COLO829 (cell line): Measurements from ENCODE around the gene LSAMP.

ENCODE experiments used
- DNase-seq: peaks from one replicate; pipeline ENCODE4 v3.0.0; 2012; ENCODE audit warnings: low spot score

Gene LSAMP

GRCh38 chr3:116161575-116162525 is 283.4 kb downstream of the LSAMP start:
- no peak for DNase-seq

DNA sequence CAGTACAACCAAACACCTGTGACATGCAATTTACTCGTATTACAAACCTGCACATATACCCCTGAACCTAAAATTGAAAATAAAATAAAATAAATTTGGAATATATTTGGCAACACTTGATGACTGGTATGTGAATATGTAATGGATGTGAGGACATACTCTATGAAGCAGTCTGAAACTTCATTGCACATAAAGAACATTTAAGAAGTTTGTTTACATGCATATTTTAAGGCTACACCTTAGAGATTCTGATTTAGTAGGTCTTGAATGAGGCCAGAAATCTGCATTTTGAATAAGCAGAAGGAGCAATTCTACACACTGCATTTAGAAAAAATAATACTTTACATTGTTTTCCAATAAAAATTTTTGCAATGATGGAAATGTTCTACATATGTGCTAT is 284.7 kb downstream of the LSAMP start:
- DNase-seq, result no peak

DNA sequence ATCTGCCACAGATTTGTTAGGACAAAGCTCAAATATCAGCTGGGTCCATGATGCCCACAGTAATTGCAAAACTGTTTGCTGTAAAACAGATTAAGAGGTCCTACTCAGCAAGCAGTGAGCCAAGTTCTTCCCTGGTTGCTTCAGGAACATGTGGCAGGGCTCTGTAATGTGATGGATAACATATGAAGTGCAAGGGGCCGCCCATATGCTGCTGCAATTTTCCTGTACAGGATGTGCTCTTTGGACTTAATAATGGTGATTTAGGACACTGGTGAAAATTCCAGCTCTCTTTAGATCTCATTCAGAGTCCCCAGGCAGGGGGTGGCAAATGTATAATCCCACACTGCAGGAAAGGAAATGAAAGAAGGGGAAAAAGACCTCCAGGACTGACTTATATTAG is 289.4 kb downstream of the LSAMP start:
- no peak for DNase-seq

DNA sequence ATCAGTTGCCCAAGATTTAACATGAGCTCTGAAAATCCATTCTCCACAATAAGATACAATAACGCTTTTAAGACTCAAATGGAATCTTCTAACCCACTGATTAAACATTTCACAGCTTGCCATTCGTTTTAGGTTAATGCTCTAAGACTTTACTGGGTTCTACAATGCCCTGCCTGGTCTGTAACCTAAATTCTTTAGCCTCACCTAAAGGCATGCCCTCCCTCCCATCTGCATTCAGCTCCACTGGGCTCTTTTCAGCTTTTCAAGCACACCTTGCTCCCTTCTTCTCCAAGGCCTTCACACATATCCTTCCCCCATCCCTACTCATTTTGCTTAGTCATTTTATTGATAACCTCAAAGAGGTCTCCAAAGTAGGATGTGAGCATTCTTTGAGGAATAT is 290.9 kb downstream of the LSAMP start:
- DNase-seq, result no peak

- DNase-seq, result no peak
Observed at GRCh38 chr3:116153174-116153573, 292.1 kb downstream of the LSAMP start.

- DNase-seq, result no peak
Observed at GRCh38 chr3:116150655-116151167, 294.6 kb downstream of the LSAMP start.

DNA sequence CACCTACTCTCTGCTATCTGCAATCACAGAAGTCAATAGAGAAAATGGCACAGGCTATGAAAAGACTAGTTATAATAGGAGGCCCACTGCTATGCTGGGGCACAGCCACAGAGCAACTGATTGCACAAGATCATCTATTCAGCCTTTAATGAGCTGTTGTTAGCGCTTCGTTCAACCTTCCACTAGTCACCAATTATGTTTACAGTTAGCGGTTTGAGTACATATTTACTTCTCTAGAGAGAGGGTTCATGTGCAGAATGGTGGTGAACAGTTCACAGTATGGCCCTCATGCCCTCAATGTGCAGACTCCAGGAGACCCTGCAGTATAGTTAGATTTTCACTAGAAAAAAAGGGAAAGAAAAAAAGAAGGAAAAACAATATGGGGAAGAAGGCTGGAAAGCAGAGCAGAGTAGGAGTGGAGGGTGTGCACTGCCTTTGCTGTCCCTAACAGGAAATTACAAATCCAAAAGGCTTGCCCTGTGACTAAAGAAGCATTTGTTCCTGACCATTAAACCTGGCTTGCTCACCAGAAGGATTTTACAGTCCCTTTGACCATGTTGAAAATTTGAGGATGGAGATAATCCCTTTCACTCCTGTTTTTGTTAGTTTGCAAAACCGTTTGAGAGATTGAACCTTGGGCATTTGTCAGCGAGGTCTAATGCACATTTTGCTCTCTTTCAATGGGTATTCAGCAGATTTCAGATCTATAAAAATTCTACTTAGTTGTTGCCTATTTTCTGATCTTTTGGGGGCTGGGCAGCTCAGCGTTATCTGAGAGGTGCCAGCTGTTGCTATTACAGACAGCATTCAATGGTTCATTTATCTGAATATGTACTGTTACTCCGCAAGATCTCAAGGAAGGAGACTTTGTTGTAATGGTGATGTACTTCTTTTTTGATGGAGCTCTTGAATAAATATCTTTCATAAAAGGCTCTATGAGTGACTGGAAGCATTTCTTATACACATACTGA is 296.1 kb downstream of the LSAMP start:
- no peak for DNase-seq

- DNase-seq, result no peak
Observed at GRCh38 chr3:116145613-116146012, 299.7 kb downstream of the LSAMP start.

DNA sequence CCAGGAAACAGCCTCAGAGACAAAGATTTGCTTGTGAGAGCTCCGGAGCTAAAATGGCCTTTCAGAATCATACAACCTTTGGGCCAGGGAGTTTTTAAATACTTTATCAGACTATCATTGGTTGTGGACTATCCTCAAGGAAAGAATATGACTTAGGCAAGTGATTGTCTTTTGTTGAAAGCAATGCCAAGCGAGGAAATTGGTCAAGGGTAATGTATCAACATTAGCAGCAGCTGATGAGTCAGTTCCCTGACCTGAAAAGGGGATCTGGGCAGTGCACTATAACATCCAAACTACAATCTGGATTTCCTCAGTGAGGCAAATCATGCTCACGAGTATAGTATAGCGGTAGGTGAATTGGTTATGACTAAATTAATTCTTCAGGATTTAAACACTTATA is 303.6 kb downstream of the LSAMP start:
- peak; percentile 73 for DNase-seq

- peak; percentile 59 for DNase-seq
Observed at GRCh38 chr3:116140100-116140689, 305.1 kb downstream of the LSAMP start.

DNA sequence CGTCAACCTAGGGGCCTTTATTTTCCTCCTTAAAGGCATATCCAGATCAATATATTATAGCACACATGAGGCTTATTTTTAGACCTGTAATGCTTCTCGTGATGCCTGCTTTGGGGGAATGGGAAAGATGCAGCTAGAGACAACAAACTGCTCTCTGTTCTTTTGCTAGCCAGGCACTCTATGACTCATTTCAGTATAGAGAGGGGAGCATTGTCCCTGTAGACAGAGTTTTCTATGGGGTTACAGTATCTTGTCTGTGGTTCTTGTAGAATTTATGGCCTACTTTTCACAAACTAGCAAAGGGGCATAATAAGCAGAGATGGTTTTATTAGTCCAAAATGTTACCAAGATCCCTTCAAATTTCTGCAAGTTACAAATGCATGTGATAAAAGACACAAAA is 305.6 kb downstream of the LSAMP start:
- DNase-seq, result peak; percentile 88

- no peak for DNase-seq
Observed at GRCh38 chr3:116135457-116136085, 309.7 kb downstream of the LSAMP start.

- no peak for DNase-seq
Observed at GRCh38 chr3:116129187-116129946, 315.9 kb downstream of the LSAMP start.

DNA sequence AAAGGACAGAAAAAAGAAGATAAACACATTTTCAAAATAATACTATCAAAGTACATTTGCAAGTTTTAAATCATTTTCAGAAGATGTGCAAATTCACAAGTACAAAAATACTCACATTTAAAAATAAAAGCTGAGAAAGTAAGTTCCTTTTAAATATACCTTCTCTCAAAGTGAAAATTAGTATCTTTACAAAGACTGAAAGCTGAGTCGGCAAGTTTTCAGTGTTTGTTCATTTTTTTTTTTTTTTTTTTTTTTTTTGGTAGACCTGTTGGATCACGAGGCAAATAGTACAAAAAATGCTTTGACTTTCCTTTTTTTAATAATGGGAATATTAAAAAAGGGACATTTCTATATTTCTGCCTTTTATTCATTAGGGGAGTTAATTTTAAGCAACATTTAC is 317.8 kb downstream of the LSAMP start:
- DNase-seq, result no peak

DNA sequence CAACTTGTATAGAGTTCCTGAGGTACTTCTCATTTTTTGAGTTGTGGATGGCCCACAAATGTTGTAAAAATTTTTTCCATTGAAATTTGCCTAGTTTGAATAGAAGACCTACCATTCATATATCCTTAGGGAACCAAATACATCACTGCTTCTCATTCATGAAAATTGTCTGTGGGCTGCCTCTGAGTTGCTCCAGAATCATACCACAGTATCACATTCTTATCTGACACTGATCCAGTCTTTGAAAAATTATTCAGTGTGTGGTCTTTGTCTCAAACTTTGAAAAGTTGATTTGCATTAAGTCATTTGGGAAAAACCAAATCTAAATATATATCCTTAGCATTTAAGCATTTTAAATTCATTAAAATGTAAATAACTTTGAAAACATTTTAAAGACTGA is 321.1 kb downstream of the LSAMP start:
- peak; percentile 47 for DNase-seq

DNA sequence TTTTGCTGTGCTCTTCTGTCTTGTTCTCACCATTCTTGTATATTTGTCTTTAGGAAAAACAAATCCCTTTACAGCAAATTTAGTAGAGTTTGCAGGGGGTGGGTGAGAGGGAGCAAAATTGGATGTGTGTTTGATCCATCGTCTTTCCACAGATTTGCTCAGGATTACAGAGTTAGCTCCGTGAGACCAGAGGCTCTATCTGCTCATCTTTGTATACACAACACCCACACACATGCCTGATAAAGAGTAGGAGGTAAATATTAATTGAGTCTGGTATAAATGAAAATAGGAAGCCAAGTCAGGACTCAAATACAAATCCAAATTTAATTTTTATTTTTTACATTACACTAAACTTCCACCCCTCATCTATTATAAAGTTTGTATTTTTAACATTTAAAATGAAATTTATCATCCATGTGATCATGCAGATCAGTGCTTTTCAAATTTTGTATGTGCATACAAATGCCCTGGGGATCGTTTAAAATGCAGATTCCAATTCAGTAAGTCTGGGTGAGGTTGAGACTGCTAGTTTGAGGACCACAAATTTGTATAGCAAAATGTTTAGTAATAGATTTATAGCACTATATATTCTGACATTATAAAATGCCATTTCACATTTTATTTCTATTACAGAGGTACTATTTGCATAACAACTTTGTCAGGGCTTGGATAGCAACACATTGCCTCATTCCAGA is 326.7 kb downstream of the LSAMP start:
- DNase-seq, result no peak

DNA sequence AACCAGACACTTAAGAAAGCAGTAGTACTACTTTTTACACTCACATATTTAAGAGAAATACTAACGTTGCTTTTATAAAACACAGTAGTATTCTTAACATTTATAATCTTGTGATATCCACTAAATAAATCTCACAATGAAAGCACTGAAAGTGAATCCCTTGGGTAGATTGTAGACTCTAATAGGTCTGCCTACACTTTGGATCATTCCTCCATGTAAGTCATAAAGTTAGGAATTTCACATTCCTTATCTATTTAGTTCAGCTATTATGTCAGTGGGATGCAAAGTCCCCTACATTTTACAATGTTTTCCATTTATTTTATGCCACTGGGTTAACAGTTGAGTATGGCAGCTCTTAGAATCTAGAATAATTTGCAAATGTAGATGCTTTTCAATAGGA is 330.7 kb downstream of the LSAMP start:
- peak; percentile 40 for DNase-seq

DNA sequence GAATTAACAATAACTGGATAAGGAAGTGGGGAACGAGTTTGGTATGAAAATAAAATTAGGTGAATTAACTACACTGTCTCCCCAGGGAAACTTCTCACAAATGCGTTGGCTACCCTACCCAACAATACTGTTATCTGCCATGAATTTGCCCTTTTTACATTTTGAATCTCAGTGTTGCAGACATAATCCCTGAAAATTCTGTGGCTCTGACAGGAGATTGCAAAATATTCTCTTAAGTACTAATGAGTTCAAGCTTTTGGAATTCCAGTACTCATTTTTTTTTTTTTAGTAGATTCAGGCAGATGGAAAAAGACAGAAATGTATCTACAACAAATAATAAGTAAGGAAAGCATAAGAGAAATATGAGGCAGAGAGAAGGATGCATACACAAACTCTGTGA is 332.6 kb downstream of the LSAMP start:
- no peak for DNase-seq

DNA sequence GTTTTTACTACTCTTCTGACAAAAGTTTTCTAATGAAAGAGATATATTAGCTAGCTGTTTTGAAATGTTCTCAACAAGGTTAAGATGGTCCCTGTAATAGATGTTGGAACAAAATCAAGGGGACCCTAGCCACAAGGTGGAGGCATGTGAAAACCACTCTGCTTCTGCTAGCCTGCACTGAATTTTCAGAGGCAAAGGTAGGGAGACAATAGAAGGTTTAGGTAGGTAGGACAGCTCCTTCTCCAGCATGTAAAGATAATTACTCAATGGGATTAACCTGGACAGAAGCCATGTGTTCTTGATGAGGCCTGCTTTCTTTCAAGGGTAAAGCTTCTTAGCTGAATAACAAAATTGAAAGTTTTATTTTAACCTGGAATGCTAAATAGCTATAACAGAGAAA is 333.5 kb downstream of the LSAMP start:
- DNase-seq, result no peak

DNA sequence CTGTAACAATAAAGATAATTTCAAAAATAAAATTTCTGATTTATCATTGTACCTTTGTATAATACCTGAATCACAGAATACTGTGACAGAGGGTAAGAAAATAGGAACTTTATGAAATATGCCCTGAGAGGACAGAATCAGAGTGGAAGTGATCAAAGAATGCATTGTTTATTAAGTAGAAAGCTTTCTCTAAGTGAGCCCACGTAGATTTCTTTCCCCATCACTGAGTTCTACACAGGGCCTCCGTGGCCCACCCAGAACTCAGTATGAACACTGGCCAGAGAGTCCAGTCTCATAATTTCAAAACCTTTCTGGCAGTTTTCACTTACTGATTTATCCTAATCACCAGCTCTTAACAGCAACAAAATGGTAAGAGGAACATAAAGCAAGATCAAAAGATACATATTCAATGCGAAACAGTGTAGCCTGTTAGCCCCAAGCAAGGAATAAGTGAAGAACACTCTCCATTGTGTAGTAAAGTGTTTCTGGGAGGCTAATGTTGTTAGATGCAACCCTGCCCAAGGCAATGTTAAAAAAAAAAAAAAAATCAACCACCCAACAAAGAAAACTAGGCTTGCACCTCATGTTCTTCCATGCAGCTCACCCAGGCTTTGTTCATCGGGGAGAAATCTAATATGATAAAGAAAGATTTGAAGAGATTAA is 341.3 kb downstream of the LSAMP start:
- DNase-seq, result peak; percentile 71
